LNCaP clone FGC (cell line): ENCODE data around the gene CHRNA9.

Experiments used
- DNase-seq: peaks from one replicate; pipeline ENCODE4 v3.0.0-alpha.2; 2011; ENCODE audit warnings: low read depth
- H3K4me3 ChIP-seq: 2 replicates; pipeline ENCODE4 v1.5.1; 2011; ENCODE audit warnings: mild to moderate bottlenecking, low read depth, low read length, control low read depth
- CTCF ChIP-seq: IDR thresholded peaks from 2 replicates; pipeline ENCODE4 v1.5.1; 2012; ENCODE audit warnings: mild to moderate bottlenecking; ENCODE audit not compliant: control insufficient read depth, insufficient read depth; ENCODE audit errors: extremely low read depth

CHRNA9 gene

GRCh38 chr4:40337051-40337450 is 1.9 kb downstream of the CHRNA9 start:
- DNase-seq, result no peak

GRCh38 chr4:40337523-40337922 is 2.4 kb downstream of the CHRNA9 start:
- no peak for DNase-seq
- H3K4me3 ChIP-seq, result no peak overlapping the region
- TF ChIP-seq CTCF, result no peak

More at GRCh38 chr4:40337051-40337450, 1.9 kb downstream of the CHRNA9 start:
- TF ChIP-seq CTCF, result no peak
- no peak overlapping the region for H3K4me3 ChIP-seq

GRCh38 chr4:40340030-40340429 is 4.9 kb downstream of the CHRNA9 start:
- no peak for DNase-seq
- no peak for TF ChIP-seq CTCF
- no peak overlapping the region for H3K4me3 ChIP-seq

- no peak for DNase-seq
- no peak for TF ChIP-seq CTCF
- H3K4me3 ChIP-seq, result no peak overlapping the region
Measured at GRCh38 chr4:40347472-40347871, 12.3 kb downstream of the CHRNA9 start.

GRCh38 chr4:40348000-40348399 is 12.9 kb downstream of the CHRNA9 start:
- DNase-seq, result no peak
- no peak for TF ChIP-seq CTCF
- H3K4me3 ChIP-seq, result no peak overlapping the region

- no peak for DNase-seq
- no peak overlapping the region for H3K4me3 ChIP-seq
- no peak for TF ChIP-seq CTCF
Measured at GRCh38 chr4:40349561-40350198, 14.5 kb downstream of the CHRNA9 start.

- no peak overlapping the region for H3K4me3 ChIP-seq
- no peak for TF ChIP-seq CTCF
- DNase-seq, result no peak
Measured at GRCh38 chr4:40350627-40351227, 15.6 kb downstream of the CHRNA9 start.
